ENCODE data around the gene GALK1. TPM values are rescaled to one million over a fixed set of nuclear protein-coding genes. Genes with fewer than 3 reads are reported as not detected.
A peak's percentile ranks its signal among the peaks of the same experiment; 100 is the strongest.

Gene GALK1
- total RNA-seq, 1 donor from 2014 or later: 33.0 TPM

GRCh38 chr17:75750661-75751423, 14.2 kb downstream of the GALK1 start:
- peaks cover 11% of the 10 kb centered on the region for H3K4me1 Mint-ChIP-seq (ENCODE audit: unreplicated experiment)
- no peaks in the 10 kb centered on the region for H3K36me3 Mint-ChIP-seq
- H3K4me3 Mint-ChIP-seq: no peak overlapping the region
- H3K9me3 Mint-ChIP-seq: no peaks in the 10 kb centered on the region
- H3K27me3 Mint-ChIP-seq: no peaks in the 10 kb centered on the region
- TF ChIP-seq, protein P1, sequence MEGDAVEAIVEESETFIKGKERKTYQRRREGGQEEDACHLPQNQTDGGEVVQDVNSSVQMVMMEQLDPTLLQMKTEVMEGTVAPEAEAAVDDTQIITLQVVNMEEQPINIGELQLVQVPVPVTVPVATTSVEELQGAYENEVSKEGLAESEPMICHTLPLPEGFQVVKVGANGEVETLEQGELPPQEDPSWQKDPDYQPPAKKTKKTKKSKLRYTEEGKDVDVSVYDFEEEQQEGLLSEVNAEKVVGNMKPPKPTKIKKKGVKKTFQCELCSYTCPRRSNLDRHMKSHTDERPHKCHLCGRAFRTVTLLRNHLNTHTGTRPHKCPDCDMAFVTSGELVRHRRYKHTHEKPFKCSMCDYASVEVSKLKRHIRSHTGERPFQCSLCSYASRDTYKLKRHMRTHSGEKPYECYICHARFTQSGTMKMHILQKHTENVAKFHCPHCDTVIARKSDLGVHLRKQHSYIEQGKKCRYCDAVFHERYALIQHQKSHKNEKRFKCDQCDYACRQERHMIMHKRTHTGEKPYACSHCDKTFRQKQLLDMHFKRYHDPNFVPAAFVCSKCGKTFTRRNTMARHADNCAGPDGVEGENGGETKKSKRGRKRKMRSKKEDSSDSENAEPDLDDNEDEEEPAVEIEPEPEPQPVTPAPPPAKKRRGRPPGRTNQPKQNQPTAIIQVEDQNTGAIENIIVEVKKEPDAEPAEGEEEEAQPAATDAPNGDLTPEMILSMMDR (conservative IDR thresholded peaks at IDR 0.05): no peak
- H3K27ac Mint-ChIP-seq: no peak overlapping the region
- DNase-seq (ENCODE audit: extremely low spot score, unreplicated experiment): no peak

GRCh38 chr17:75749545-75750389, 15.2 kb downstream of the GALK1 start:
- TF ChIP-seq, protein P1 (conservative IDR thresholded peaks at IDR 0.05): peak; percentile 96
- Mint-ChIP-seq H3K4me3 (no peak overlapping the region), H3K9me3 (no peaks in the 10 kb centered on the region), H3K27ac (no peak overlapping the region), H3K36me3 (no peaks in the 10 kb centered on the region), H3K4me1 (ENCODE audit: unreplicated experiment) (peaks cover 9% of the 10 kb centered on the region), H3K27me3 (no peaks in the 10 kb centered on the region)
- DNase-seq (ENCODE audit: extremely low spot score, unreplicated experiment): no peak

GRCh38 chr17:75748706-75749105, 16.3 kb downstream of the GALK1 start:
- H3K4me1 Mint-ChIP-seq (ENCODE audit: unreplicated experiment): peaks cover 5% of the 10 kb centered on the region
- no peaks in the 10 kb centered on the region for H3K9me3 Mint-ChIP-seq
- no peak overlapping the region for H3K4me3 Mint-ChIP-seq
- no peak for DNase-seq (ENCODE audit: extremely low spot score, unreplicated experiment)
- no peak overlapping the region for H3K27ac Mint-ChIP-seq
- H3K36me3 Mint-ChIP-seq: no peaks in the 10 kb centered on the region
- TF ChIP-seq, protein P1 (conservative IDR thresholded peaks at IDR 0.05): no peak
- H3K27me3 Mint-ChIP-seq: no peaks in the 10 kb centered on the region

DNA sequence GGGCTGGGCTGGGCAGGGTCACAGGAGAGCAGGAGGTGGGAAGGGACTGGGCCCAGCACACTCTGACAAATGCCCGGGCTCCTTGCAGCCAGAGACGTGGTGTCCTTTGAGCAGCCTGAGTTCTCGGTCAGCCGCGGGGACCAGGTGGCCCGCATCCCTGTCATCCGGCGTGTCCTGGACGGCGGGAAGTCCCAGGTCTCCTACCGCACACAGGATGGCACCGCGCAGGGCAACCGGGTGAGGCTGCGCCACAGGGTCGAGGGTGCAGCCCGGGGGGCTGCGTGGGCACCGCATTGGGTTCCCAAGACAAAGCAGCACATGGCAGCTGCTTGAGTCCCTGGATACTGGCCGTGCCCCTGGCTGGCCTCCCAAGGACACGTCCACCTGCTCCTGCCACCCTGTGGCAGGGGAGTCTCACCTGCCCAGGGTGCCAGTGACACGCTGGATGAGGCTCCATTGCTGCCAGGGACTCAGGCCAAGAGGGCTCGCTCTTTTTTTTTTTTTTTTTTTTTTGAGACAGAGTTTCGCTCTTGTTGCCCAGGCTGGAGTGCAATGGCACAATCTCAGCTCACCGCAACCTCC, 21.3 kb downstream of the GALK1 start:
- no peak overlapping the region for H3K27ac Mint-ChIP-seq
- DNase-seq (ENCODE audit: extremely low spot score, unreplicated experiment): no peak
- TF ChIP-seq, protein P1 (conservative IDR thresholded peaks at IDR 0.05): no peak
- H3K4me3 Mint-ChIP-seq: no peak overlapping the region
- no peaks in the 10 kb centered on the region for H3K36me3 Mint-ChIP-seq
- H3K4me1 Mint-ChIP-seq (ENCODE audit: unreplicated experiment): peaks cover 5% of the 10 kb centered on the region
- no peaks in the 10 kb centered on the region for H3K9me3 Mint-ChIP-seq
- no peaks in the 10 kb centered on the region for H3K27me3 Mint-ChIP-seq

GRCh38 chr17:75742337-75742736, 22.7 kb downstream of the GALK1 start:
- TF ChIP-seq, protein P1 (conservative IDR thresholded peaks at IDR 0.05): no peak
- DNase-seq (ENCODE audit: extremely low spot score, unreplicated experiment): no peak
- Mint-ChIP-seq H3K4me3 (no peak overlapping the region), H3K36me3 (no peaks in the 10 kb centered on the region), H3K27me3 (no peaks in the 10 kb centered on the region), H3K9me3 (no peaks in the 10 kb centered on the region), H3K27ac (no peak overlapping the region), H3K4me1 (ENCODE audit: unreplicated experiment) (no peaks in the 10 kb centered on the region)
